ENCODE results near the gene IGFBPL1. TPM values are rescaled to one million over a fixed set of nuclear protein-coding genes. Genes with fewer than 3 reads are reported as not detected.

Gene IGFBPL1
- total and polyA plus RNA-seq, 2 donors (not counting 1 experiment from before 2014, with no cell fraction given) = not detected

DNA sequence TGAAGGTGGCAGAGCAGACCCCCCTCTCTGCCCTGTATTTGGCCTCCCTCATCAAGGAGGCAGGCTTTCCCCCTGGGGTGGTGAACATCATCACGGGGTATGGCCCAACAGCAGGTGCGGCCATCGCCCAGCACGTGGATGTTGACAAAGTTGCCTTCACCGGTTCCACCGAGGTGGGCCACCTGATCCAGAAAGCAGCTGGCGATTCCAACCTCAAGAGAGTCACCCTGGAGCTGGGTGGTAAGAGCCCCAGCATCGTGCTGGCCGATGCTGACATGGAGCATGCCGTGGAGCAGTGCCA, 27.9 kb downstream of the IGFBPL1 start:
- CTCF ChIA-PET = no interaction called here
- H3K4me3 Mint-ChIP-seq = no peak overlapping the region
- Histone ChIP-seq H3K4me3 (ENCODE audit: control extremely low read depth in 1 of 5, extremely low read depth in 1 of 5, insufficient read depth in 1 of 5, low read depth in 2 of 5, low read length in 4 of 5) (no peak overlapping the region), H3K36me3 (replicated peaks in 1 of 2; ENCODE audit: control extremely low read depth in 1 of 2, control insufficient read depth in 1 of 2, extremely low read depth in 1 of 2, insufficient read depth in 2 of 2, low read length in 1 of 2) (peaks cover 0 to 4% of the 10 kb centered on the region in 2 experiments), H3K9me3 (ENCODE audit: control extremely low read depth in 1 of 3, control insufficient read depth in 2 of 3, insufficient read depth in 1 of 3, low read length in 2 of 3) (peaks cover 0 to 11% (median 0%) of the 10 kb centered on the region in 3 donors), H3K4me2 (replicated peaks; ENCODE audit: low read depth, low read length, poor library complexity, severe bottlenecking) (no peak overlapping the region), H3K4me1 (ENCODE audit: control insufficient read depth in 2 of 2, insufficient read depth in 2 of 2, low read length in 2 of 2) (peaks cover 6 to 17% of the 10 kb centered on the region in 2 donors), H4K20me1 (ENCODE audit: control insufficient read depth, insufficient read depth, low read length, poor library complexity, severe bottlenecking) (no peaks in the 10 kb centered on the region), H3K27me3 (replicated peaks in 1 of 4; ENCODE audit: control extremely low read depth in 1 of 4, control insufficient read depth in 3 of 4, insufficient read depth in 4 of 4, low read length in 3 of 4) (no peaks in the 10 kb centered on the region), H3K27ac (ENCODE audit: low read length in 2 of 2) (no peak overlapping the region), H2AFZ (ENCODE audit: insufficient read depth, low read depth, low read length, poor library complexity, severe bottlenecking) (no peak overlapping the region), H3K9ac (ENCODE audit: low read length) (no peak overlapping the region), H3K79me2 (ENCODE audit: control insufficient read depth, insufficient read depth, low read length) (no peaks in the 10 kb centered on the region)
- peaks cover 21% of the 10 kb centered on the region for H3K4me1 Mint-ChIP-seq
- H3K9me3 Mint-ChIP-seq (ENCODE audit: insufficient read depth) = no peaks in the 10 kb centered on the region
- intact Hi-C loops (cut with micrococcal nuclease) = no loop called here
- TF ChIP-seq, protein P1, sequence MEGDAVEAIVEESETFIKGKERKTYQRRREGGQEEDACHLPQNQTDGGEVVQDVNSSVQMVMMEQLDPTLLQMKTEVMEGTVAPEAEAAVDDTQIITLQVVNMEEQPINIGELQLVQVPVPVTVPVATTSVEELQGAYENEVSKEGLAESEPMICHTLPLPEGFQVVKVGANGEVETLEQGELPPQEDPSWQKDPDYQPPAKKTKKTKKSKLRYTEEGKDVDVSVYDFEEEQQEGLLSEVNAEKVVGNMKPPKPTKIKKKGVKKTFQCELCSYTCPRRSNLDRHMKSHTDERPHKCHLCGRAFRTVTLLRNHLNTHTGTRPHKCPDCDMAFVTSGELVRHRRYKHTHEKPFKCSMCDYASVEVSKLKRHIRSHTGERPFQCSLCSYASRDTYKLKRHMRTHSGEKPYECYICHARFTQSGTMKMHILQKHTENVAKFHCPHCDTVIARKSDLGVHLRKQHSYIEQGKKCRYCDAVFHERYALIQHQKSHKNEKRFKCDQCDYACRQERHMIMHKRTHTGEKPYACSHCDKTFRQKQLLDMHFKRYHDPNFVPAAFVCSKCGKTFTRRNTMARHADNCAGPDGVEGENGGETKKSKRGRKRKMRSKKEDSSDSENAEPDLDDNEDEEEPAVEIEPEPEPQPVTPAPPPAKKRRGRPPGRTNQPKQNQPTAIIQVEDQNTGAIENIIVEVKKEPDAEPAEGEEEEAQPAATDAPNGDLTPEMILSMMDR (IDR thresholded peaks at IDR 0.05) = no peak
- TF ChIP-seq EZH2 (IDR thresholded peaks at IDR 0.05; ENCODE audit: borderline replicate concordance, insufficient read depth, low read depth, low read length, poor library complexity, severe bottlenecking) = no peak
- peaks cover 3% of the 10 kb centered on the region for H3K27me3 Mint-ChIP-seq
- no peak for DNase-seq
- no peak overlapping the region for H3K27ac Mint-ChIP-seq
- 86% methylated on average over 9 of the region's 10 CpGs for WGBS (ENCODE audit: insufficient coverage)
- no peak for ATAC-seq (ENCODE audit: low read depth)
- POLR2A ChIA-PET = no interaction called here

DNA sequence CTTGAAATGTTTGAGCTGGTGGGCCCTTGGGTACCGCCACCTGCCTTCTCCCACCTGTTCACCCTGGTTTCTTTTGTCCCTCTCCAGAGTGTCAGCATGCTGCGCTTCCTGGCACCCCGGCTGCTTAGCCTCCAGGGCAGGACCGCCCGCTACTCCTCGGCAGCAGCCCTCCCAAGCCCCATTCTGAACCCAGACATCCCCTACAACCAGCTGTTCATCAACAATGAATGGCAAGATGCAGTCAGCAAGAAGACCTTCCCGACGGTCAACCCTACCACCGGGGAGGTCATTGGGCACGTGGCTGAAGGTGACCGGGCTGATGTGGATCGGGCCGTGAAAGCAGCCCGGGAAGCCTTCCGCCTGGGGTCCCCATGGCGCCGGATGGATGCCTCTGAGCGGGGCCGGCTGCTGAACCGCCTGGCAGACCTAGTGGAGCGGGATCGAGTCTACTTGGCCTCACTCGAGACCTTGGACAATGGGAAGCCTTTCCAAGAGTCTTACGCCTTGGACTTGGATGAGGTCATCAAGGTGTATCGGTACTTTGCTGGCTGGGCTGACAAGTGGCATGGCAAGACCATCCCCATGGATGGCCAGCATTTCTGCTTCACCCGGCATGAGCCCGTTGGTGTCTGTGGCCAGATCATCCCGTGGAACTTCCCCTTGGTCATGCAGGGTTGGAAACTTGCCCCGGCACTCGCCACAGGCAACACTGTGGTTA, 28.4 kb downstream of the IGFBPL1 start:
- intact Hi-C loops (cut with micrococcal nuclease) = no loop called here
- TF ChIP-seq, protein P1 (IDR thresholded peaks at IDR 0.05) = no peak
- CTCF ChIA-PET = no interaction called here

More for the DNA sequence above, 28.4 kb downstream of the IGFBPL1 start:
- Histone ChIP-seq H4K20me1 (ENCODE audit: control insufficient read depth, insufficient read depth, low read length, poor library complexity, severe bottlenecking) (no peaks in the 10 kb centered on the region), H2AFZ (ENCODE audit: insufficient read depth, low read depth, low read length, poor library complexity, severe bottlenecking) (no peak overlapping the region), H3K79me2 (ENCODE audit: control insufficient read depth, insufficient read depth, low read length) (no peaks in the 10 kb centered on the region), H3K36me3 (replicated peaks in 1 of 2; ENCODE audit: control extremely low read depth in 1 of 2, control insufficient read depth in 1 of 2, extremely low read depth in 1 of 2, insufficient read depth in 2 of 2, low read length in 1 of 2) (peaks cover 0 to 4% of the 10 kb centered on the region in 2 experiments), H3K27ac (ENCODE audit: low read length in 2 of 2) (no peak overlapping the region), H3K4me1 (ENCODE audit: control insufficient read depth in 2 of 2, insufficient read depth in 2 of 2, low read length in 2 of 2) (peaks cover 6 to 17% of the 10 kb centered on the region in 2 donors), H3K4me2 (replicated peaks; ENCODE audit: low read depth, low read length, poor library complexity, severe bottlenecking) (no peak overlapping the region), H3K27me3 (replicated peaks in 1 of 4; ENCODE audit: control extremely low read depth in 1 of 4, control insufficient read depth in 3 of 4, insufficient read depth in 4 of 4, low read length in 3 of 4) (no peaks in the 10 kb centered on the region), H3K4me3 (ENCODE audit: control extremely low read depth in 1 of 5, extremely low read depth in 1 of 5, insufficient read depth in 1 of 5, low read depth in 2 of 5, low read length in 4 of 5) (no peak overlapping the region), H3K9ac (ENCODE audit: low read length) (no peak overlapping the region), H3K9me3 (ENCODE audit: control extremely low read depth in 1 of 3, control insufficient read depth in 2 of 3, insufficient read depth in 1 of 3, low read length in 2 of 3) (peaks cover 0 to 11% (median 0%) of the 10 kb centered on the region in 3 donors)
- ATAC-seq (ENCODE audit: low read depth) = no peak
- Mint-ChIP-seq H3K4me1 (peaks cover 21% of the 10 kb centered on the region), H3K4me3 (no peak overlapping the region), H3K9me3 (ENCODE audit: insufficient read depth) (no peaks in the 10 kb centered on the region), H3K27me3 (peaks cover 5% of the 10 kb centered on the region), H3K27ac (no peak overlapping the region)
- WGBS (ENCODE audit: insufficient coverage) = 91% methylated on average over 28 of the region's 30 CpGs
- POLR2A ChIA-PET = no interaction called here
- DNase-seq = no peak

Measured in B cell (primary cell).